ENCODE measurements around the gene MACROD2.

The MACROD2 gene

DNA sequence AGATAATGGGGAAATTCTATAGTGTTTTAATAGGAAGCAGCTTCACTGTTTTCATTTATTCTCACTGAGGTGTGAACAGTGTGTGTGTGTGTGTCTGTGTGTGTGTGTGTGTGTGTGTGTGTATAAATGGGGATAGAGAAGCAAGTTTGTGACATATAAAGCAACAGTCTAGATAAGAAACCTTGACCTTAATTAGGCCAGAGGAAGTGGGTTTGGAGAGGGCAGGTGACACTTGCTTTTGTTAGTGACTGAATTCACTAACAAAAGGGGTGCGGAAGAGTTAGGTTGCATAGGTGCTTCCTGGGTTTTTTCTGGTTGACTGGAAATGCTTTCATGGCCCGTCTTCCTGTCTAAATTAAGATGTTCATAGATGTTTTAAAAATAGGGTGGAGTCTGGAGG lies 857.8 kb downstream of the MACROD2 start:
- TF ChIP-seq, protein P1, sequence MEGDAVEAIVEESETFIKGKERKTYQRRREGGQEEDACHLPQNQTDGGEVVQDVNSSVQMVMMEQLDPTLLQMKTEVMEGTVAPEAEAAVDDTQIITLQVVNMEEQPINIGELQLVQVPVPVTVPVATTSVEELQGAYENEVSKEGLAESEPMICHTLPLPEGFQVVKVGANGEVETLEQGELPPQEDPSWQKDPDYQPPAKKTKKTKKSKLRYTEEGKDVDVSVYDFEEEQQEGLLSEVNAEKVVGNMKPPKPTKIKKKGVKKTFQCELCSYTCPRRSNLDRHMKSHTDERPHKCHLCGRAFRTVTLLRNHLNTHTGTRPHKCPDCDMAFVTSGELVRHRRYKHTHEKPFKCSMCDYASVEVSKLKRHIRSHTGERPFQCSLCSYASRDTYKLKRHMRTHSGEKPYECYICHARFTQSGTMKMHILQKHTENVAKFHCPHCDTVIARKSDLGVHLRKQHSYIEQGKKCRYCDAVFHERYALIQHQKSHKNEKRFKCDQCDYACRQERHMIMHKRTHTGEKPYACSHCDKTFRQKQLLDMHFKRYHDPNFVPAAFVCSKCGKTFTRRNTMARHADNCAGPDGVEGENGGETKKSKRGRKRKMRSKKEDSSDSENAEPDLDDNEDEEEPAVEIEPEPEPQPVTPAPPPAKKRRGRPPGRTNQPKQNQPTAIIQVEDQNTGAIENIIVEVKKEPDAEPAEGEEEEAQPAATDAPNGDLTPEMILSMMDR (IDR thresholded peaks at IDR 0.05; ENCODE audit: borderline replicate concordance, insufficient read depth, low read depth, low read length): no peak
- no peak overlapping the region for H3K4me3 ChIP-seq (ENCODE audit: low read depth, low read length)

DNA sequence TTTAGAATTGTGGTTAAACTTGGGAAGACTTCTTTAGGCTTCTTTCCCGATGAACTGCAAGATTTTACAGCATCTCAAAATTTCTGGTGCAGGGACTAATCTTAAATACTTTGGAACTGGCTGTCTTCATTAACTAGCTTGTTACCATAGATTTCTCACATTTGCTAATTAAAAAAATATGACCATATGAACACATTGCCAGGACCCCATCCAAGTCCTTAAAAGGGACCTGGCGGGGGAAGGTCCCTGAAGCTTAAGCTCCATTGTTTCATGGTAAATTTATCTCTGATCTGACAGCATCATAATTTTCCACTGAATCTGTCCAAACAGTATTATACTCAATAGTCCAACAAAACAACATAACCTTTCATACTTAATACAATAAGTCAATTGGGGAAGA lies 859.9 kb downstream of the MACROD2 start:
- TF ChIP-seq, protein P1 (IDR thresholded peaks at IDR 0.05; ENCODE audit: borderline replicate concordance, insufficient read depth, low read depth, low read length): no peak

DNA sequence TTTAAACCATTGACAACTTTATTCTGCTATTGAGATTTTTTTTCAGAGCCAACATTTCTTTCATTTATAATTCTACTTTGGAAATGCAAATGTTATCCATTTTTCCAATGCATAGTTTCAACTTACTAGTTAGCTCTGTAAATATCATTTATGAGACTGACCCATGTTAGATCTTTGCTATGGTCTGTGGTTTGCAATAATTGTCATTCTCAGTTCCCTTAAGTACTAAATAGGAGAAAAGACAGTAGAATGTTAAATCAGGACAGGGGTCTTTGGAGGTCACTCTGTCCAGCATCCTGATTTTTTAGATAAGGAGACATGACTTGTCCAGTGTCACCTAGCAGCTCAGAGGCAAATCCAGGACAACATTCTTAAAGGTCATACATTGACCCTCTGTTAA lies 864.3 kb downstream of the MACROD2 start:
- TF ChIP-seq, protein P1 (IDR thresholded peaks at IDR 0.05; ENCODE audit: borderline replicate concordance, insufficient read depth, low read depth, low read length): no peak

More for the DNA sequence above, 859.9 kb downstream of the MACROD2 start:
- H3K4me3 ChIP-seq (ENCODE audit: low read depth, low read length): no peak overlapping the region

DNA sequence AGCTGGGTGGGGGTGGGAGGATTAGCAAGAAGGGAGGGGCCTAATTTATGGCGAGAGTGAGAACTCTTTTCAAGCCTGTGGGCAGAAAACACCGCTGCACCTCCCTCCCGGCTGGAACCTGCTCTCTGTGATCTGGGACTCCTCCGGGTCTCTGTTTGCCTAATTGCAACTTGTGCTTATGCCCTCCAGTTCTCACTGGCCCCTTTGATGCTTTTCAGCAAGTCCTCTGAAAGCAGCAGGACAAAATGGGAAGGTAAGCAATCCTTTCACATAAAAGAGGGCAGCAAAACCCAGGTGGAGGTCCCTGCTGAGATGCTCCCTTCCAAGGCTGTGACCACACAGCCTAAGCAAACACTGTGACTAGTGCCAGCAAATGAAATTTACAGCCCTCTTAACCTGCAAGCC lies 865.1 kb downstream of the MACROD2 start:
- TF ChIP-seq, protein P1 (IDR thresholded peaks at IDR 0.05; ENCODE audit: borderline replicate concordance, insufficient read depth, low read depth, low read length): no peak
- no peak overlapping the region for H3K4me3 ChIP-seq (ENCODE audit: low read depth, low read length)

More for the DNA sequence above, 864.3 kb downstream of the MACROD2 start:
- H3K4me3 ChIP-seq (ENCODE audit: low read depth, low read length): no peak overlapping the region

DNA sequence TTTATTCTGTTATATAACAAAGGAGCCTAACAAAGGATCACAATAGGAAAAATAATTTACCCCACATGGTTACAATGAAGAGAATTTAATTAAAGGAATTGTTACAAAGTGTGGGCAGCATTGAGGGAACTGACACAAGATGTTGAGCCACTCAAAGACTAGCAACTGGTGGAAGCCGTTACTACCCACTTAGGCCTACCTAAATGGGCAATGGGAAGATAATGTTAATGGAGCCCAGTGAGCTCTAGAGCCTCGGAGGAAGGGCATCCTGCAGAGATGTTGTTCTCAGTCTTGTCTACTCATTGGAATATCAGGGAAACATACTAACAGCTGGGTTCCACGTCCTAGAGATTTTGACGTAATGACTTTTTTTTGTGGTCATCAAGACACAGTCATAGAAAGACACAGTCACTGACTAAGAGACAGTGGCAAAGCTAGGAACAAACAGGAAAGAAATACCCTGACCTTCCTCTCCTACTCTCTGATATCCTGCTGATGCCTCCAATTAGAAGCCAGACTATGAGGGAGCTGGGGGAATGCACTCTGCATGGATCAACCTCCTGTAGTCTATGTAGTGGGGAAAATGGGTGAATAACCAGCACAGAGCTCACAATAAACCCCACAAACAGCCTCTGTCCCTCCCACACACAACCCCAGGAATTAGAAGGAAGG lies 865.8 kb downstream of the MACROD2 start:
- no peak overlapping the region for H3K4me3 ChIP-seq (ENCODE audit: low read depth, low read length)
- TF ChIP-seq, protein P1 (IDR thresholded peaks at IDR 0.05; ENCODE audit: borderline replicate concordance, insufficient read depth, low read depth, low read length): no peak

DNA sequence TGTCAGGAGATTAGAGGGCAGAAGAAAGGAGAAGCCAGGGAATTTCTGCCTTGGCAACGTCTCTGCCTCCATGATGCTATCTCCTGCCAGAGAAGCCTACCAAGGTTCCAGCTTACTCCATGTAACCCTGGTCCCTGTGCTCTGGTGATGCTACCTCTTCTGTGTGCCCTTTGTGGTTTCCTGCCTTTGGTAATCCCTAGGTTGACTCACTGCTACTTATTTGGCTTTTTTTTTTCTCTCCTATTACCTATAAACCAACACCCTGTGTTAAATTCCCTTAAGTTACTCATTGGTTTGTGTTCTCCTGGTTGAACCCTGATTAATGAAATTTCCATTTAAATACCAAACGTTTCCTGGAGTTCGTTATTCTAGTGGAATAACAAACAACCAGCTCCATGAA lies 869.9 kb downstream of the MACROD2 start:
- TF ChIP-seq, protein P1 (IDR thresholded peaks at IDR 0.05; ENCODE audit: borderline replicate concordance, insufficient read depth, low read depth, low read length): no peak

DNA sequence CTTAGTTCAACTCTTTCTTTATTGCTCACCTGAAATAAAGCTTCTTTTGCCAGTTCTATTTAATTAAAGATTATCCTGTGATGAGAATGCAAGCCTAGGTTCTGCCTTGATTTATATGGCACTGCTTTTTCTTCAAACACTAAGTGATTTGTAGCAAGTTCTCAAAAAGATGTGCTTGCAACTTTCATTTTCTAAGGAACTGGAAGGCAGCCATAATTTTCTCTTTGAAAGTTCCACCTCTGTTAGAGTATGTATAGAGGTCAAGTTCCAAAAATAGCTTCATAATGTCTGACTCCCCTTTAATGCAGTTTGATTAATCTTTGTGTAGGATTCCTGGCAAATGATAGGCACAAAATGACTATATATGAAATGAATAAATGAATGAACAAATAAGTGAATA lies 870.4 kb downstream of the MACROD2 start:
- TF ChIP-seq, protein P1 (IDR thresholded peaks at IDR 0.05; ENCODE audit: borderline replicate concordance, insufficient read depth, low read depth, low read length): no peak
- no peak overlapping the region for H3K4me3 ChIP-seq (ENCODE audit: low read depth, low read length)

More for the DNA sequence above, 869.9 kb downstream of the MACROD2 start:
- no peak overlapping the region for H3K4me3 ChIP-seq (ENCODE audit: low read depth, low read length)

Measured in GM12875 (cell line).